Gastrocnemius medialis (tissue), 4 donors: ENCODE data around the gene PPRC1. TPM values are rescaled to one million over a fixed set of nuclear protein-coding genes. Genes with fewer than 3 reads are reported as not detected.
A peak's percentile ranks its signal among the peaks of the same experiment; 100 is the strongest.

Experiments used
- ATAC-seq, 2 donors: fragments of 150-250 bp; one replicate each; pipeline ENCODE4 v1.9.1; 2016
- DNase-seq, 2 donors: peaks; one replicate each; pipeline ENCODE4 v3.0.0-alpha.2; 2019
- H3K27ac ChIP-seq, 4 donors: fragments of 200-600 bp; sonication (generic); 1 replicate in 1 of 4; 2 replicates in 3 of 4; pipeline ENCODE4 v1.5.1; 2016 to 2018; ENCODE audit warnings: mild to moderate bottlenecking in 2 of 4, moderate library complexity in 1 of 4
- H3K27me3 ChIP-seq, 3 donors: fragments of 200-600 bp; sonication (generic) in 2 of 3; 1 replicate in 1 of 3; 2 replicates in 2 of 3; pipeline versions ENCODE4 v1.5.1 to v1.6.0; 2016 to 2019; ENCODE audit warnings: mild to moderate bottlenecking in 1 of 3, moderate library complexity in 1 of 3
- H3K36me3 ChIP-seq, 2 donors: fragments of 200-600 bp; sonication (generic) in 1 of 2; one replicate each; pipeline ENCODE4 v1.5.1; 2017 to 2018
- H3K4me1 ChIP-seq, 2 donors: fragments of 200-600 bp; sonication (generic) in 1 of 2; one replicate each; pipeline ENCODE4 v1.5.1; 2016 to 2017; ENCODE audit warnings: mild to moderate bottlenecking in 2 of 2
- H3K4me3 ChIP-seq, 4 donors: fragments of 200-600 bp; sonication (generic) in 3 of 4; 1 replicate in 1 of 4; 2 replicates in 3 of 4; pipeline ENCODE4 v1.5.1; 2016 to 2019; ENCODE audit warnings: mild to moderate bottlenecking in 2 of 4
- H3K9me3 ChIP-seq, 3 donors: fragments of 200-600 bp; sonication (generic) in 2 of 3; 1 replicate in 1 of 3; 2 replicates in 2 of 3; pipeline ENCODE4 v1.5.1; 2016 to 2019
- POLR2A ChIP-seq, 2 donors: fragments of 450-650 bp; IDR thresholded peaks; one replicate each; pipeline ENCODE4 v1.6.1; 2017; ENCODE audit warnings: antibody characterized with exemption in 2 of 2, mild to moderate bottlenecking in 2 of 2, moderate library complexity in 2 of 2
- in situ Hi-C, 4 donors: fragments of 200-750 bp; cut with MboI; loops; one replicate each; pipeline versions ENCODE4 v1.15.0 to v1.8.0; 2017; ENCODE audit warnings: low sequenced_read_pairs in 4 of 4
- intact Hi-C: fragments of 100-400 bp; cut with DNase I; formaldehyde crosslinking; loops from one replicate; pipeline ENCODE4 v1.15.1; 2023; ENCODE audit warnings: low total_unique reads
- total RNA-seq, 4 donors: library from RNA; depleted of rRNA; stranded (reverse); fragments of >200 nt; gene quantifications; one replicate each; pipeline versions ENCODE4 v1.1.0 to v1.2.3, GENCODE V29; 2016
- TF ChIP-seq, protein P1 (sequence below), 5 experiments: fragments of 450-650 bp in 3 of 5; fragments of 200-600 bp in 2 of 5; sonication (generic) in 2 of 5; IDR thresholded peaks in 4 of 5; conservative IDR thresholded peaks in 1 of 5; 1 replicate in 4 of 5; 2 replicates in 1 of 5; pipeline ENCODE4 v1.5.1; 2016 to 2019; ENCODE audit warnings: antibody characterized with exemption in 5 of 5, mild to moderate bottlenecking in 3 of 5, moderate library complexity in 3 of 5

PPRC1 gene
- total RNA-seq, 4 donors from 2014 or later = 13.3 to 26.5 (median 17.1) TPM

DNA sequence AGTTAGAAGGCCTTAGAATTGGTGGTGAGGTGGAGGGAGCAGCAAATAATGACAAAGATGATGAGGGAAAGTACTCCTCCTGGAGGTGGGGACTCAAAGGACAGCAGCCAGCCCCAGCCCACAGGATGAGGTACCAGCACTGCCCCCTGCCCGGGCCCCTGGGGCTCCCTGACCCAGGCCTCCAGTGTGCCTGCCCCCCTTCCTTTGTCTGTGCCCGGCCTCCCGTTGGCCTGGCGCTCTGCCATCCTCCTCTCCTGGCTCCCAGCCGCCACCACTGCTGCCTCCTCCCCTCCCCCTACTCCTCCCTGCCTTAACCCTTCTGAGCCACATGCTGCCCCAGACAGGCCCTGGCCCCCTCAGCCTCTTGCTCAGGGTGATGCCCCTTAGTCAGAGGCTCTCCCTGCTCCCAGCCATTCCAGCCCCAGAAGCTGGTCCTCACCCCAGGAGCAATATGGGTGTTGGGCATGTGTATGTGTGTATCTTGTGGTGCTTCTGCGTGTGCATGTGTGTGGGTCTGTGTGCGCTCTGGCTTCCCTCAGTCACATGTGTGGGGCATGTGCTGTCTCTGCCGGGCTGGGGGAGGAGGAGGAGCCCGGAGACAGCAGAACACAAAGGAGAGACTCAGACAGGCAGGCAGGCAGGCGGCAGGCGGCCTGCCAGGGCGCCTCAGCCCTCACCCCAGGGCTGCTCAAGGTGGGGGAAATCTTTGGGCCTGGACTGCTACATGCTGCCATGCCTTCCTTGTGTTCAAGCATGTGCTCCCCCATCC, 15.3 kb upstream of the PPRC1 start:
- in situ Hi-C loops = no loop called here
- ATAC-seq = no peak
- H3K4me3 ChIP-seq = peak overlapping the region; percentile 31 to 95 (median 61)
- H3K9me3 ChIP-seq = no peaks in the 10 kb centered on the region
- no peaks in the 10 kb centered on the region for H3K36me3 ChIP-seq
- intact Hi-C loops = loop anchor here (5.0 kb wide), 1 partner anchor 300 kb away; the partner anchor contains the start of gene OGA
- H3K27me3 ChIP-seq = no peaks in the 10 kb centered on the region
- peak overlapping the region; percentile 92 to 100 (median 98) for H3K27ac ChIP-seq
- DNase-seq = peak; percentile 50 to 70
- H3K4me1 ChIP-seq = peaks cover 73 to 76% of the 10 kb centered on the region in 2 donors
- TF ChIP-seq POLR2A (IDR thresholded peaks at IDR 0.05) = no peak
- TF ChIP-seq, protein P1, sequence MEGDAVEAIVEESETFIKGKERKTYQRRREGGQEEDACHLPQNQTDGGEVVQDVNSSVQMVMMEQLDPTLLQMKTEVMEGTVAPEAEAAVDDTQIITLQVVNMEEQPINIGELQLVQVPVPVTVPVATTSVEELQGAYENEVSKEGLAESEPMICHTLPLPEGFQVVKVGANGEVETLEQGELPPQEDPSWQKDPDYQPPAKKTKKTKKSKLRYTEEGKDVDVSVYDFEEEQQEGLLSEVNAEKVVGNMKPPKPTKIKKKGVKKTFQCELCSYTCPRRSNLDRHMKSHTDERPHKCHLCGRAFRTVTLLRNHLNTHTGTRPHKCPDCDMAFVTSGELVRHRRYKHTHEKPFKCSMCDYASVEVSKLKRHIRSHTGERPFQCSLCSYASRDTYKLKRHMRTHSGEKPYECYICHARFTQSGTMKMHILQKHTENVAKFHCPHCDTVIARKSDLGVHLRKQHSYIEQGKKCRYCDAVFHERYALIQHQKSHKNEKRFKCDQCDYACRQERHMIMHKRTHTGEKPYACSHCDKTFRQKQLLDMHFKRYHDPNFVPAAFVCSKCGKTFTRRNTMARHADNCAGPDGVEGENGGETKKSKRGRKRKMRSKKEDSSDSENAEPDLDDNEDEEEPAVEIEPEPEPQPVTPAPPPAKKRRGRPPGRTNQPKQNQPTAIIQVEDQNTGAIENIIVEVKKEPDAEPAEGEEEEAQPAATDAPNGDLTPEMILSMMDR (IDR thresholded peaks at IDR 0.05 in 4 of 5, conservative IDR thresholded peaks at IDR 0.05 in 1 of 5) = no peak

DNA sequence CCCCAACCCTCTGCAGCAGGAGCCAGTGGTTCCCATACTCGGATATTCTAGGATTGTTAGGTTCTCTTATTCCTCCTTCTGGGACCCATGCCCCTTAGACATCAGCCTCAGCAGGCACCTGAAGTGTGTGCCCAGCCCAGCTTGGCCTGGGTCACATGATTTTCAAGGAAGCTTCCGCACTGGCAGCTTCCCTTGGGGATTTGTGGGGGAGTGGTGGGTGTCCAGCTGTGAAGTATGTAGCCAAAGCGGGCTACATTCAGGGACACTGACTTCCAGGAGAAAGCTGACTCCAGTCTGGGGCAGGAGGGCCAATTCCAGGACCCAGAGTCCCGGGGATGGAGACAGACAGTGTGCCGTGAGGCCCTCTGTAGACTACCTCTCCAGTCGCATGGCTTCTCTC, 14.0 kb upstream of the PPRC1 start:
- Histone ChIP-seq H3K36me3 (no peaks in the 10 kb centered on the region), H3K27ac (peak overlapping the region; percentile 92 to 100 (median 98)), H3K4me1 (peaks cover 60 to 67% of the 10 kb centered on the region in 2 donors), H3K27me3 (no peaks in the 10 kb centered on the region), H3K9me3 (no peaks in the 10 kb centered on the region), H3K4me3 (peak overlapping the region; percentile 79 to 95 (median 84))
- peak in 1 of 2 donors; percentile 34 for DNase-seq
- ATAC-seq = no peak
- in situ Hi-C loops = no loop called here
- intact Hi-C loops = loop anchor here (1.0 to 5.0 kb wide), 2 partner anchors 33 to 302 kb away; partner anchors contain the start of genes NOLC1 and OGA
- TF ChIP-seq, protein P1 (IDR thresholded peaks at IDR 0.05 in 4 of 5, conservative IDR thresholded peaks at IDR 0.05 in 1 of 5) = no peak
- no peak for TF ChIP-seq POLR2A (IDR thresholded peaks at IDR 0.05)

DNA sequence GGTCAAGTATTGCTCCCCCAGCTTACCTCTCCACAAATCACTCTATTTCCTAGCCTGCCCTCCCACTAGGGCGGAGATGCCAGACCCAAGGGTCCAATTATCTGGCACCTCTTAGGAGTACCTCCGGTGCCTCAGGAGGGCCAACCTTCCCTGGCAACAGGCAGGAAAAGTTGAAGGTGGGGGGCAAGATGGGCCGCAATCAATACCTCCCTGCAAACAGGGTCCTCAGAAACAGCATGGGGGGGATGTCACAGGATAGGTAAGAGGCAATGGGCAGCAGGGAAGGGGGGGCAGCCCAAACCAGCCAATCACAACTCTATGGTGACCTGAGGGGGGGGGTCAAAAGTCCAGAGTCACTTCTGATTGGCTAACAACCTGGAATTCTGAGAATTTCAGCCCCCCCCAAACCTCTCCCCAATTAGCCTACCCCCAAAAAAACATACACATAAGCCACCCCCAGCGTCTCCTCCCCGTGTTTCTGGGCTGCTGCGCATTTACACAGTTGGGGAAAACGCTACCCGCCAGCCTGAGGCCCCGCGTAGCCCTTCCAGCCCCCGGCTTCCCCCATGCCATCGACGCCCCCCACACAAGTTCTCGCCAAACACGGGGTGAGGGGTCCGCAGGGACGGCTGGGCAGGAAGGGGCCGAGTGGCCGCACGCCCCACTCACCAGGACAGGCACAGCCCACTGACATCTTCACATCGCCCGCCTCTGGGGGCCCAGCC, 13.3 kb upstream of the PPRC1 start:
- DNase-seq (peak; percentile 62 to 76), ATAC-seq (peak; percentile 59 to 60)
- no peaks in the 10 kb centered on the region for H3K9me3 ChIP-seq
- peak overlapping the region; percentile 92 to 100 (median 98) for H3K27ac ChIP-seq
- in situ Hi-C loops (no loop called here), intact Hi-C loops (loop anchor here (1.0 to 5.0 kb wide), 3 partner anchors 13 to 302 kb away; partner anchors contain the start of genes NOLC1 and OGA)
- H3K27me3 ChIP-seq = no peaks in the 10 kb centered on the region
- H3K4me1 ChIP-seq = peaks cover 55 to 60% of the 10 kb centered on the region in 2 donors
- no peaks in the 10 kb centered on the region for H3K36me3 ChIP-seq
- H3K4me3 ChIP-seq = peak overlapping the region; percentile 79 to 95 (median 84)
- TF ChIP-seq, protein P1 (IDR thresholded peaks at IDR 0.05 in 4 of 5, conservative IDR thresholded peaks at IDR 0.05 in 1 of 5) = no peak
- no peak for TF ChIP-seq POLR2A (IDR thresholded peaks at IDR 0.05)

DNA sequence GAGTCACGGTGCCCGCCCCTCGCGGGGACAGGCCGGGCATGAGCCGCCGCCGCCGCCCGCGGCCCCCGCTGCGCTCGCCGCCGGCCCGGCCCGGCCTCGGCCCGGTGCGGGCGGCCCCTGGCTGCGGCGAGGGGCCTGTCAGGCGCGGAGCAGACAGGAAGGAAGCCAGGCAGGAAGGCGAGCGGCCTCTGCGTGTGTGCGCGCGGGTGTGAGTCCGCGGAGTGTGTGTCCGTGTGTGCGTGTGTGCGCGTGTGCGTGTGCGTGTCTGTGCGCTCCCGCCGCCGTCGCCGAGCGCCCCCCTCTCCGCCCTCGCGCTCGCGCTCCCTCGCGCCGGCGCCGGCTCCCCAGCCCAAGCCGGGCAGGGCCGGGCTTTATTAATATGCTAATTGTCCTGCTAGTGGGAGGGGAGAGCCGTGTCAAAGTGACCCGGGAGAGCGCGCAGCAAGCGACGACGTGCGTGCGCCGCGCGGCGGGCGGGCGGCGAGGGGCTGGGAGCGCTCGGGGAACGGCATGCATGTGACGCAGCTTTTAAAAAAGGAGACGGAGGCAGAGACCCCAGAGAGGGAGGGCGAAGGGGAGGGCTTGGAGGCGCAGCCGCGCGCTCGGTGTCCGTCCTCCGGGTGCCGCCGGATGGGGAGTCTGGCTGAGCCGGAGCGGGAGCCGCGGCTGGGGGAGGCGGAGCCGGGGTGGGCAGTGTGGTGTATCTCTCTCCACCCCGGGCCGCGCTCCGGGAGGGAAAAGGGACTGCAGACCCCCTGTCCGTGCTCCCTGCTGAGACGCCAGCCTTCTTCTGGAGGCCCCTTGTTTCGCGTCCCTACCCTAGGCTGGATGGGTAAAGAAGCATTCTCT, 12.5 kb upstream of the PPRC1 start, which contains the start of gene LDB1:
TSS of gene LDB1 (minus strand) at position 227 of the 849 bp plus-strand sequence. CDS start 258 bp downstream, outside the sequence.
- no peaks in the 10 kb centered on the region for H3K9me3 ChIP-seq
- ATAC-seq (peak; percentile 78 to 79), DNase-seq (peak; percentile 76 to 80)
- H3K27ac ChIP-seq = peak within 1 kb of the TSS; percentile 92 to 100 (median 98)
- no peaks in the 10 kb centered on the region for H3K36me3 ChIP-seq
- H3K27me3 ChIP-seq = no peaks in the 10 kb centered on the region
- H3K4me3 ChIP-seq = peak within 1 kb of the TSS; percentile 79 to 95 (median 84)
- in situ Hi-C loops = no loop called here
- peaks cover 50 to 52% of the 10 kb centered on the region in 2 donors for H3K4me1 ChIP-seq
- intact Hi-C loops = loop anchor here (1.0 kb wide), 1 partner anchor 12 kb away; no protein-coding TSS in a partner anchor
- peak; percentile 97 to 98 for TF ChIP-seq POLR2A (IDR thresholded peaks at IDR 0.05)
- TF ChIP-seq, protein P1 (IDR thresholded peaks at IDR 0.05 in 4 of 5, conservative IDR thresholded peaks at IDR 0.05 in 1 of 5) = peak in 3 of 5 experiments; percentile 15 to 29 (median 19)
